Stomach smooth muscle (tissue), 2 donors: ENCODE measurements around the gene CSRP2.
A peak's percentile ranks its signal among the peaks of the same experiment; 100 is the strongest.

Source experiments
- H3K27ac ChIP-seq: one replicate; pipeline ENCODE4 v1.7.0; 2013; ENCODE audit warnings: mild to moderate bottlenecking, low read length, inconsistent platforms
- H3K27me3 ChIP-seq, 2 donors: one replicate each; pipeline ENCODE4 v1.7.0; 2013; ENCODE audit warnings: low read length in 2 of 2; ENCODE audit not compliant: insufficient read depth in 2 of 2, control insufficient read depth in 1 of 2
- H3K36me3 ChIP-seq, 2 donors: one replicate each; pipeline ENCODE4 v1.7.0; 2013; ENCODE audit warnings: low read length in 2 of 2; ENCODE audit not compliant: control insufficient read depth in 2 of 2, insufficient read depth in 2 of 2
- H3K4me1 ChIP-seq: one replicate; pipeline ENCODE4 v1.7.0; 2013; ENCODE audit warnings: low read length; ENCODE audit not compliant: control insufficient read depth, insufficient read depth
- H3K4me3 ChIP-seq, 2 donors: one replicate each; pipeline ENCODE4 v1.7.0; 2013; ENCODE audit warnings: low read length in 2 of 2
- H3K9ac ChIP-seq, 2 donors: one replicate each; pipeline ENCODE4 v1.7.0; 2013; ENCODE audit warnings: low read length in 2 of 2, mild to moderate bottlenecking in 1 of 2
- H3K9me3 ChIP-seq, 2 donors: one replicate each; pipeline ENCODE4 v1.7.0; 2013; ENCODE audit warnings: low read length in 2 of 2; ENCODE audit not compliant: control insufficient read depth in 2 of 2
- donor health status: healthy.
- donor health status: Pancreatic carcinoma.

Gene CSRP2

DNA sequence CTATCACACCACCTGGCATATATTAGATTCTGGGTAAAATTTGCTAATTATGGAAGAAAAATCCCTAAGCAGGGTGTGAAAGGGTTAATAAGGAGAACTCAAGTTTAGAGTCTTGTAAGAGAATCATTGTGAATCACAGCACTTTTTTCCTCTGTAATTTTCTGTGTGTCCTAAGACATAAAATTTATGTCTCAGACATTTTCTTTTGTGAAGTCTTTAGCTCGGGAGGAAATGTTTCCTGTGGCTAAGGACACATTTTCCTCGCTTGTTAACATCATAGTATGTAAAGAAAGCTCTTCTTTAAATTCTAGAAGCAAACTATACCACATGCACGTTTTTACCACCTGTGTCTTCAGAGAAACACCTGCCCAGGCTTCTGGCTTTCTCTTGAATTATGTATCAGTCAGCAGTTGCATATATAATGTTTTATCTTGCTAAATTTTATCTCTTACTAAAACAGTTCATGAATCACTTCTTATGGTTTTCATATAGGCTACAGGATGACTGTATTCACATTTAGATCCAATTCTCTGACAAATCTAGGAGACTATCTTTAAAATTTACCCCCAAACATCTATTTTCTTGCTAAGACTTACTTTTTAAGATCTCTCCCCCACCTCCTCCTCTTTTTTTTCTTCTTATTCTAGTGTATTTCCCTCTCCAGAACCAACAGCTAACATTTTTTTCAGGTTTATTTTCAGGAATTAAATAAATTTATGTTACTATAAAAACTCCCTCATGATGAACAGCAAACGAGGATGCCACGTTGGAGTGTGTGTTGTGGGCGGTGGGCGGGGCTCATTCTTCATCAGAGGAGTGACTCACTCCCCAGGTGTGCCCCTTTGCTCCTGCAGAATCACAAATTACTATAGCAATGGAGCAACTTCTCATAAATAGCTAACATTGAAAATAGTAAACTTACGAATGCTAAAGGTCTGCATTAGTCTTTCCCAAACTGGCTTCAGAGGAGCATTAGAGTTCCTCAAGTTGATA, 11.6 kb upstream of the CSRP2 start:
- no peak overlapping the region for H3K9ac ChIP-seq
- H3K4me3 ChIP-seq = no peak overlapping the region
- no peaks in the 10 kb centered on the region for H3K4me1 ChIP-seq
- H3K27ac ChIP-seq = no peak overlapping the region
- no peaks in the 10 kb centered on the region for H3K36me3 ChIP-seq
- no peaks in the 10 kb centered on the region for H3K27me3 ChIP-seq
- no peaks in the 10 kb centered on the region for H3K9me3 ChIP-seq

DNA sequence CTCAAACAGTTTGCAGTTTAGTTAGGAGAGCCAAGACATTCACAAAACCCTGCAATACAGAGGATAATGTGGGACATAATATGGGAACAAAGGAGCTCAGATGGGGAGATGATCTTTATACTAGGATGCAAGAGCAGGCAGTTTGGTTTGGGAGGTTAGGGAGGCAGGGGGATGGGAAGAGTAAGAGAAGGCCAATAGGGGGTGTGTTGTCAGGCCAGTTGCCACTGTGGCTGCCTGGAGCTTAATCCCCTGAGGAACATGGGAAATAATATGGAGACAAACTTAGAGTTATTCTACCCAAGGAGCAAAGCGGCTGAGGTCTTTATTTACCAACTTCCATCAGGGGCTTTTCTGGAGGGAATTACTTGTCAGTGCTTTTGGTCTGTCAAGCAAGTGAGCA, 10.0 kb upstream of the CSRP2 start:
- no peaks in the 10 kb centered on the region for H3K9me3 ChIP-seq
- no peak overlapping the region for H3K9ac ChIP-seq

DNA sequence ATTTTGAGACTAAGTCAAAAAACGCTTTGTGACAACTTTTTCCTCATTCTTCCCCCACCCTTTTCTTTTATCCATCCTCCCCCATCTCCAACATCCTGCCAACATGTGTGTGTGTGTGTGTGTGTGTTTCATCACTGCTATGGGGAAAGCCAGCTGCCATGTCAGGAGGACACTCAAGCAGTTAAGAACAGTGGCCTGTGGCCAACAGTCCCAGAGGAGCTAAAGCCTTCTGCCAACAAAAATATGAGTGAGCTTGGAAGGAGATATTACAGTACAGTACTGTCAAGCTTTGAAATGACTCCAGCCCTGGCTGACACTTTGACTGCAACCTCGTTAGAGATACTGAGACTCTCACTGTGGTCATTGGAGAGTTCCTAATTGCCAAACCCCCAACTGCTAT, 5.0 kb upstream of the CSRP2 start:
- Histone ChIP-seq H3K27ac (no peak overlapping the region), H3K4me3 (no peak overlapping the region), H3K4me1 (peaks cover 6% of the 10 kb centered on the region), H3K36me3 (no peaks in the 10 kb centered on the region), H3K9me3 (no peaks in the 10 kb centered on the region), H3K9ac (no peak overlapping the region), H3K27me3 (no peaks in the 10 kb centered on the region)

More for the DNA sequence above, 10.0 kb upstream of the CSRP2 start:
- H3K4me1 ChIP-seq = no peaks in the 10 kb centered on the region
- no peak overlapping the region for H3K27ac ChIP-seq
- no peaks in the 10 kb centered on the region for H3K36me3 ChIP-seq
- no peaks in the 10 kb centered on the region for H3K27me3 ChIP-seq
- no peak overlapping the region for H3K4me3 ChIP-seq

DNA sequence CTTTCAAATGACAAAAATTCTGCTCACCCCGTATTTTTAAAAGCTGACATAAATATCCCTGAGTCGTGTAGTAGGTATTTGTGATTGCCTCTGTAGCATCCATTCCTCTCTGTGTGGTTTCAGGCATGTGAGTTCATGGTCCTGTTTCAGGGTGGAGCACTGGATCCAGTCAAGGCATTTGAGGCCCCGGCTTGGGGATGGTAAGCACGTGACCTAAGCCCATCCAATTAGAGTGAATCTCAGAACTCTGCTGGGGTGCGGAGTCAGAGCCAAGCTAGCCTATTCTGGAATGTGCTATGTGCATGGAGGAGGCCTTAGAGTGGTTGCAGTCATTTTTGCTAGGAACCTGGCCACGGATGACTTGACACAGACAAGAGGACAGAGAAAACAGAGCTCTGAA, 4.3 kb upstream of the CSRP2 start:
- H3K9ac ChIP-seq = no peak overlapping the region
- peaks cover 10% of the 10 kb centered on the region for H3K4me1 ChIP-seq
- no peaks in the 10 kb centered on the region for H3K27me3 ChIP-seq
- H3K36me3 ChIP-seq = no peaks in the 10 kb centered on the region
- H3K4me3 ChIP-seq = no peak overlapping the region
- H3K27ac ChIP-seq = no peak overlapping the region
- H3K9me3 ChIP-seq = no peaks in the 10 kb centered on the region

DNA sequence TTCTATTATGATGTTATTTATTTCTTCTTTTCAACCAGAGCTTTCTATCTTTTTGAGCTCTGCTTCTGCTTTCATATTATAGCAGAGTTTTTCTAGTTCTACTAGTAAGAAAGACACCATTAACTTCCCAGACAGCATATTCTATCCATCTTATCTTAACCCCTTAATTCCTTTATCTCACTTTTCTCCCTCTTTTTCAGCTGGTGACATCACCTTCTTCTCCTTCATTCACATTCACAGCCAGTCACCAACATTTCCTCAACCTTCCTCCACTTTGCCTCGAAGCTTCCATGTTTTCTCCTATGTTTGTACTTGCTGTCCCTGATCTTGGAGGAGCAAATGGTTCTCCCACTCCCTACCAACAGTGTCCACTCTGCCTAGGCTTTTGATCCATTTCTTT, 3.5 kb upstream of the CSRP2 start:
- Histone ChIP-seq H3K4me3 (no peak overlapping the region), H3K36me3 (no peaks in the 10 kb centered on the region), H3K27ac (no peak overlapping the region), H3K9ac (no peak overlapping the region), H3K27me3 (no peaks in the 10 kb centered on the region), H3K4me1 (peaks cover 10% of the 10 kb centered on the region), H3K9me3 (no peaks in the 10 kb centered on the region)

DNA sequence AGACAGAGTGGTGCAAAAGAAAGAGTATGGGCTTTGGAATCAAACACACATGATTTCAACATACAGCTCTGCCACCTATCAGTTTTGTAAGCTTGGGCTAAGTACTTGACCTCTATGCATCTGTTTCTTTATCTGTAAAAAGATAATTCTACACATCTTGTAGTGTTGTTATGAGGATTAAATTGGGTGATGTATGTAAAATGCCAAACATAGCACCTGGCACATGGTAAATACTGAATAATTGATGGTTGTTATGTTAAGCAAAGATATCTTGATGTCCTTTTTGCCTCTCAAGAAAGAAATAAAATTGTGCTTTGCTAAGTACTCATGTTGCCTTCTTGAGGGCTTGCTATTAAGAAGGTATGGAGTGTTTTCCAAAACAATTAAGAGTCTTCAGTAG, 2.3 kb upstream of the CSRP2 start:
- H3K9ac ChIP-seq = no peak overlapping the region
- peaks cover 15% of the 10 kb centered on the region for H3K4me1 ChIP-seq
- no peak overlapping the region for H3K27ac ChIP-seq
- no peak overlapping the region for H3K4me3 ChIP-seq
- no peaks in the 10 kb centered on the region for H3K27me3 ChIP-seq
- no peaks in the 10 kb centered on the region for H3K9me3 ChIP-seq
- no peaks in the 10 kb centered on the region for H3K36me3 ChIP-seq

DNA sequence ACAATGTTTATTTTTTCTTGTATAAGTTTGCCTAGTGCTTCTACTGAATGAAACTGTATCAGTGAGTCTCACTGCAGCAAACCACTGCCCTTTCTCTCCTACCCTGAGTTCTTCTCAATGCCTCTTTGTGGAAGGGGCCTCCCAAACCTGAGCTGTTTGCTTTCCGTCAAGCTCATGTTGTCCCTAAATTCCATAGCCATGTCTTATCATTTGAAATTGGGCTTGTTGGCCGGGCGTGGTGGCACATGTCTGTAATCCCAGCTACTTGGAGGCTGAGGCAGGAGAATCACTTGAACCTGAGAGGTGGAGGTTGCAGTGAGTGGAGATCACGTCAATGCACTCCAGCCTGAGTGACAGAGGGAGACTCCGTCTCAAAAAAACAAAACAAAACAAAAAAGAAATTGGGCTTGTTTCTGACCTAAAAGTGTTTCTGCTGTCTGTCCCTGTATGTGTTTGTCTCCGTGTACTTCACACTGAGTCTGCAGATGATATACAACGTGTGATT, 1.8 kb upstream of the CSRP2 start:
- no peaks in the 10 kb centered on the region for H3K9me3 ChIP-seq
- H3K9ac ChIP-seq = no peak overlapping the region
- H3K27ac ChIP-seq = no peak overlapping the region
- peaks cover 15% of the 10 kb centered on the region for H3K4me1 ChIP-seq
- no peaks in the 10 kb centered on the region for H3K27me3 ChIP-seq
- no peak overlapping the region for H3K4me3 ChIP-seq
- no peaks in the 10 kb centered on the region for H3K36me3 ChIP-seq

DNA sequence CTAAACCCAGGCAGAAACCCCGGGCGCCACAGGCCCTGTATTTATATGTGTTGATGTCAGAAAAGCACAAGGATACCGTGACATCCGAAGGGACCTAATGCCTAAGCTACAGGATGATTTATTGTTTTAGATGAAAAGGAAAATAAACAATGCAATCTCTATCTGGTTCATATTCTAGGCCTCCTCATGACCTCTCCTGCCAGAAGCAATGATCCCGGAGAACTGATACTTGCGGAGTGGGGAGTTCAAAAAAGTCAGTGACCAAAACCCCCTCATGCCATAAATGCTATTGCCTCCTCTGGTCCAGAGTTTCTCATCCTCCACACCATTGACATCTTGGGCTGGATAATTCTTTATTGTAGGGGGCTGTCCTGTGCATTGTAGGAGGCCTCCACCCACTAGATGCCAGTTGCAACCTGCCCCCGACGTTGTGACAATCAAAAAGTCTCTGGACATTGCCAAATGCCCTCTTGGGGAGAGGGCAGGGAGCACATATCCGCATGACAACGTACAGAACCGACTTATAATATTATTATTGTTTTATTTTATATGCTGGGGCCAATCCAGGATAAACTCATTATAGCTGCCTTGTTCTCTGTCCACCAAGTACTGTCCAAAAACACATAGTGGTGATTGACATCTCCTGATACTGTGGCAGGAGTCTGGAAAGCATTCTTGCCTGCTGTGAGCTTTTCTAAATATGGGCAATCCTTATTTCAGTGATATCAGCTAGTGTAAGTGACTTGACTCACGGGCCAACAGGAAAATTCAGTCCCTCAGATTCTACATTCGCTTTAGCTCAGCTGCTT, 1.1 kb upstream of the CSRP2 start:
- Histone ChIP-seq H3K9ac (peak overlapping the region; percentile 80 to 88), H3K4me3 (peak overlapping the region; percentile 86 to 88), H3K4me1 (peaks cover 15% of the 10 kb centered on the region), H3K27ac (peak overlapping the region; percentile 88), H3K9me3 (no peaks in the 10 kb centered on the region), H3K27me3 (no peaks in the 10 kb centered on the region), H3K36me3 (no peaks in the 10 kb centered on the region)

DNA sequence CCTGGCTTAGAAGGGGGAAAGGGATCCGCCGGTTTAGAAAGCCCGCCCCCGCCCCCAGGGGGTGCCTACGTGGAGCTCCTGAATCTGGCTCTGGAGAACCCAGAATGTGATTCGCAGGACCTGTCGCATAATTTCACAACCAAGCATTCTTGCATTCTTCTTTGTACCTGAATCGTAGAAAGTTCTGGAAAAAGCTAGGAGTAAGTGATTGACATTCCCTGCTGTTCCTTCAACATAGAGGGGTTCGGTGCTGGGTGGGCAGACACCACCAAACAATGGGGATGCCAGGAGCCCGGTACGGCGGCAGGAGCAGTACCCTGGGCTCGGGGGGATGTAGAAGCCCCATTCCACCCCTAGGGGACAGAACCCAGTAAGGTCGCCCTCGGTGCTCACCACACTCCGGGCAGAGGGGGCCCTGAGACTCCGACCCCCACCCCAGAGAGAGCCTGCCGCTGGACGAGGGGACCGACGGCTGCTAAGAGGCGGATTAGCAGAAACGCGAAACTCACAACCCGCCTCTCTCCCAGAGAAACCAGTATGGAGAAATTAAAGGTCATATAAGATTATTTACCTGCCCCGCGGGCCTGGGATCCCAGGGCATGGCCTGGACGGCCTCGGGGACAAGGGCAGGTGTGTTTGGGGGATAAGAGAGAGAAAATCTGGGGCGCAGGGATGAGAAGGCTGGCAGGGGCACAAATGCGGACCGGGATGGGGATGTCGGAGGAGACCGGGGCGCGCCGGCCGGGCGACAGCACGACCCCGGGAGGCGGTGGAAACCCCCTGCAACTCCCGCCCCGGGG, 520 bp downstream of the CSRP2 start:
- H3K4me3 ChIP-seq = peak overlapping the region; percentile 86 to 88
- peak overlapping the region; percentile 71 to 79 for H3K9ac ChIP-seq
- H3K4me1 ChIP-seq = peaks cover 19% of the 10 kb centered on the region

DNA sequence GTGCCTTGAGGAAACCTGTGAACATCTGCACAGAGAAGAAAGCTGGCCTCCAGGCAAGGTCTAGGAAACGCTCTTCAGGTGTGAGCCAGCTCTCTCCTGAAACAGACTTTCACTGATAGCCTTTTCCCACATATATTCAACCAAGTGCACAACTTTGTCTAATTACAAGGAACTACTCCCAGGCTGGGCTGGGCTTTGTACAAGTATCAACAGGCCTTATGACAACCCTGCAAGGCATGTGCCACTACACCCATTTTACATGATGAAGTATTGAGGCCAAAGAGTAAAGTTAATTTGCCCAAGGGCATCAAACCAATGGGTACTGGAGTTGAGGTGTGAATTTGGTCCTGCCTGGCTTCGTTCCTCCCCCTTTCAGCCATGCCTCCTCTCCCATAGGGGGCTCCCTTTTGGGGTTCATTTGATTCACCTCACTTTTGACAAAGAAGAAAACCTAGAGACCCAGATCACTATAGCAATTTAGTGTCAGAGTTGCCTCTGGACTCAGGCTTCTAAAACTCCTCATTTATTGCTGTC, 2.1 kb downstream of the CSRP2 start:
- H3K36me3 ChIP-seq = no peaks in the 10 kb centered on the region
- H3K27ac ChIP-seq = no peak overlapping the region
- H3K4me3 ChIP-seq = peak overlapping the region; percentile 44 to 88

More for the DNA sequence above, 520 bp downstream of the CSRP2 start:
- H3K27ac ChIP-seq = peak overlapping the region; percentile 41
- no peaks in the 10 kb centered on the region for H3K36me3 ChIP-seq
- H3K27me3 ChIP-seq = no peaks in the 10 kb centered on the region
- no peaks in the 10 kb centered on the region for H3K9me3 ChIP-seq

More for the DNA sequence above, 2.1 kb downstream of the CSRP2 start:
- Histone ChIP-seq H3K27me3 (no peaks in the 10 kb centered on the region), H3K9ac (no peak overlapping the region), H3K4me1 (peaks cover 19% of the 10 kb centered on the region), H3K9me3 (no peaks in the 10 kb centered on the region)
